BJ (cell line): ENCODE results near the gene MRPL40. TPM values are rescaled to one million over a fixed set of nuclear protein-coding genes. Genes with fewer than 3 reads are reported as not detected.

ENCODE experiments used
- CTCF ChIA-PET: fragments of 350-600 bp; formaldehyde crosslinking; extraction: SDS; loops from one replicate; lab custom pipeline; 2021; ENCODE audit warnings: antibody characterized with exemption, inconsistent platforms; lab: Yijun Ruan, JAX
- POLR2A ChIA-PET: fragments of 300-600 bp; sonication (Branson Sonifier 250); formaldehyde crosslinking; extraction: SDS; loops from one replicate; lab custom pipeline; 2021; ENCODE audit warnings: antibody characterized with exemption; lab: Charles Lee
- DNase-seq: peaks from one replicate; pipeline ENCODE4 v3.0.0-alpha.2; 2011; ENCODE audit warnings: low read depth
- H3K27me3 ChIP-seq: 2 replicates; pipeline ENCODE4 v1.6.0; 2011; ENCODE audit warnings: low read length; ENCODE audit not compliant: control insufficient read depth, insufficient read depth
- H3K36me3 ChIP-seq: 2 replicates; pipeline ENCODE4 v1.5.1; 2011; ENCODE audit warnings: low read length; ENCODE audit not compliant: control insufficient read depth, insufficient read depth
- H3K4me3 ChIP-seq: 2 replicates; pipeline ENCODE4 v1.5.1; 2011; ENCODE audit warnings: low read depth, mild to moderate bottlenecking, control low read depth, low read length
- polyA plus RNA-seq: library from polyadenylated mRNA; depleted of rRNA; stranded (reverse); fragments of >200 nt; gene quantifications from 2 replicates; pipeline ENCODE4 v1.2.3, GENCODE V29; 2011; rRNA removed
- TF ChIP-seq, protein P1 (sequence below): IDR thresholded peaks from 2 replicates; pipeline ENCODE4 v1.5.1; 2011; ENCODE audit warnings: low read depth, mild to moderate bottlenecking, control low read depth, inconsistent platforms, low read length, moderate library complexity; ENCODE audit not compliant: insufficient read depth

The MRPL40 gene
- polyA plus RNA-seq, 1 experiment, result 35.5 TPM

GRCh38 chr22:19480789-19481188 is 48.4 kb downstream of the MRPL40 start:
- DNase-seq, result no peak
- ChIA-PET CTCF (interaction anchor here (1.2 kb wide), 1 partner anchor 13 kb away, joined by 3 read pairs; no protein-coding TSS in a partner anchor), POLR2A (no interaction called here)
- H3K27me3 ChIP-seq, result no peaks in the 10 kb centered on the region
- TF ChIP-seq, protein P1, sequence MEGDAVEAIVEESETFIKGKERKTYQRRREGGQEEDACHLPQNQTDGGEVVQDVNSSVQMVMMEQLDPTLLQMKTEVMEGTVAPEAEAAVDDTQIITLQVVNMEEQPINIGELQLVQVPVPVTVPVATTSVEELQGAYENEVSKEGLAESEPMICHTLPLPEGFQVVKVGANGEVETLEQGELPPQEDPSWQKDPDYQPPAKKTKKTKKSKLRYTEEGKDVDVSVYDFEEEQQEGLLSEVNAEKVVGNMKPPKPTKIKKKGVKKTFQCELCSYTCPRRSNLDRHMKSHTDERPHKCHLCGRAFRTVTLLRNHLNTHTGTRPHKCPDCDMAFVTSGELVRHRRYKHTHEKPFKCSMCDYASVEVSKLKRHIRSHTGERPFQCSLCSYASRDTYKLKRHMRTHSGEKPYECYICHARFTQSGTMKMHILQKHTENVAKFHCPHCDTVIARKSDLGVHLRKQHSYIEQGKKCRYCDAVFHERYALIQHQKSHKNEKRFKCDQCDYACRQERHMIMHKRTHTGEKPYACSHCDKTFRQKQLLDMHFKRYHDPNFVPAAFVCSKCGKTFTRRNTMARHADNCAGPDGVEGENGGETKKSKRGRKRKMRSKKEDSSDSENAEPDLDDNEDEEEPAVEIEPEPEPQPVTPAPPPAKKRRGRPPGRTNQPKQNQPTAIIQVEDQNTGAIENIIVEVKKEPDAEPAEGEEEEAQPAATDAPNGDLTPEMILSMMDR, result no peak
- no peak overlapping the region for H3K4me3 ChIP-seq
- H3K36me3 ChIP-seq, result no peaks in the 10 kb centered on the region

DNA sequence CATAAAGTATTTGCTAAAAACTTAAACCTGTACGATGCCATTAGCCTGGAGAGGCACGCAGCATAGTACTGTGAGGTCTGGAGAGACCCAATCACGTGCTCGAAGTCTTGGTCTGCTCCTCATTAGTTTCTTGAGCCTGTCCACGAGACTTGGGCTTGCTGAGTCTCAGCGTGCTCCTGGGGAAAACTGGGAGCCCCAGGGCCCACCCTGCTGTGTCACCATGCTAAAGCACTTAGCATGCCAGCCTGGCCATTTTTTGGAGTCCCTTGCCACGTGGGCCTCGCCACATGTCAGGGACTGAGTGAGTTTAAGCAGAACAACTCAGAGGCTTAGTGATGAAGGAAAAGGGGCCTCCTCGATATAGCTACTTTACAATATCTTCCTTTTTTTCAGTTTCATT is 50.0 kb downstream of the MRPL40 start:
- CTCF ChIA-PET, result no interaction called here
- TF ChIP-seq, protein P1, result no peak
- Histone ChIP-seq H3K4me3 (no peak overlapping the region), H3K36me3 (no peaks in the 10 kb centered on the region), H3K27me3 (no peaks in the 10 kb centered on the region)
- no peak for DNase-seq
- POLR2A ChIA-PET, result no interaction called here

DNA sequence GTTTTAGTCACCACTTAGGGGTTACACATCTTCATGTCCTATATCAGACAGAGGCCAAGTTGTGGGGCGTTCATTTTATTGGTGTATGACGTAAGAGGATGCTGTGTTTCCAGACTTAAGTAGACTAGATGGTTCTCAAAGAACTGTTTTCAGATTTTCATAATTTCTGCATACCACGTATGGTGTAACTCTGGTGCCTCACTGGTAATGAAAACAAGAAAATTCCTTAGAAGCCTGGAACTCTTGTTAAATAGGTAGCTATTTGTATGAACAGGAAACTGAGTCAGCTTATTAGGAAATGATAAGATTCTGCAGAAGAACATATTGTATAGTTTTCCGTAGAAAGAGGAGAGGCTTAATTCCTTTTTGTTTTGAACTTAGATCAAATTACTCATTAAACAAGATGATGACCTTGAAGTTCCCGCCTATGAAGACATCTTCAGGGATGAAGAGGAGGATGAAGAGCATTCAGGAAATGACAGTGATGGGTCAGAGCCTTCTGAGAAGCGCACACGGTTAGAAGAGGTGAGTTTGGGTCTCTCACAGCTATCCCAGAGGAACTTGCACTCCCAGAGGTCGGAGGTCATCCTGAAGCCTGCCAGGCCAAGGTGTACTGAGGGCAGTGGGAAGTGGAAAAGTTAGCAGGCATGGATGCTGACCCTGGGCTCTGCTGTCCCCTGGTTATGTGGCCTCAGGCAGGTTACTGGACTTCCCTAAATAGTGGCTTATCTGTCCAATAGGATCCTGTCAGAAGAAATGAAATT is 51.3 kb downstream of the MRPL40 start:
- peak; percentile 86 for DNase-seq
- TF ChIP-seq, protein P1, result no peak
- CTCF ChIA-PET, result interaction anchor here (0.8 to 2.4 kb wide), 2 partner anchors 102 to 146 kb away, joined by 3 to 8 read pairs; no protein-coding TSS in a partner anchor
- no peaks in the 10 kb centered on the region for H3K27me3 ChIP-seq
- no peaks in the 10 kb centered on the region for H3K36me3 ChIP-seq
- POLR2A ChIA-PET, result no interaction called here
- no peak overlapping the region for H3K4me3 ChIP-seq

Other genes starting within 250 kb of the MRPL40 start
- gene CLTCL1, start 140.8 kb upstream of the MRPL40 start, polyA plus RNA-seq, result 11.4 and 14.0 TPM in 2 replicates
- gene HIRA, start 812 bp upstream of the MRPL40 start, polyA plus RNA-seq, result 13.6 and 17.1 TPM in 2 replicates
- gene C22orf39, start 15.2 kb downstream of the MRPL40 start, polyA plus RNA-seq, result 14.9 and 16.3 TPM in 2 replicates
- gene UFD1, start 46.6 kb downstream of the MRPL40 start, polyA plus RNA-seq, result 129 and 135 TPM in 2 replicates
- gene CDC45, start 47.4 kb downstream of the MRPL40 start, polyA plus RNA-seq, result 12.9 and 13.8 TPM in 2 replicates
- gene CLDN5, start 91.9 kb downstream of the MRPL40 start, polyA plus RNA-seq, result 0.05 TPM in 1 of 2 replicates, not detected in the other